Measurements from ENCODE around the gene CRYBG1. TPM values are rescaled to one million over a fixed set of nuclear protein-coding genes. Genes with fewer than 3 reads are reported as not detected.
A peak's percentile ranks its signal among the peaks of the same experiment; 100 is the strongest.
"Not testable (repeated sequence)": the region's sequence is repeated elsewhere in the genome, so short reads cannot be mapped to it uniquely, and the experiment has no call there.

Gene CRYBG1
- total RNA-seq, 2 experiments from 2014 or later, result 20.8 to 21.1 TPM

GRCh38 chr6:106574741-106575458 is 214.4 kb downstream of the CRYBG1 start:
- Mint-ChIP-seq H3K9me3 (no peaks in the 10 kb centered on the region), H3K27ac (peak overlapping the region; percentile 44), H3K36me3 (ENCODE audit: low read depth) (no peaks in the 10 kb centered on the region), H3K4me1 (ENCODE audit: low read depth) (peaks cover 5% of the 10 kb centered on the region), H3K4me3 (no peak overlapping the region), H3K27me3 (no peaks in the 10 kb centered on the region)
- DNase-seq (no peak), ATAC-seq (no peak)
- intact Hi-C loops (cut with micrococcal nuclease), result no loop called here
- ChIA-PET POLR2A (no interaction called here), CTCF (interaction anchor here (1.9 kb wide), 1 partner anchor 9 kb away, joined by 6 read pairs; no protein-coding TSS in a partner anchor)
- TF ChIP-seq CTCF (IDR thresholded peaks at IDR 0.05), result no peak

- no peaks in the 10 kb centered on the region for H3K9me3 Mint-ChIP-seq
- ChIA-PET POLR2A (interaction anchor here (1.1 kb wide), 1 partner anchor 15 kb away, joined by 3 read pairs; no protein-coding TSS in a partner anchor), CTCF (interaction anchor here (1.3 kb wide), 1 partner anchor 121 kb away, joined by 3 read pairs; no protein-coding TSS in a partner anchor)
- ATAC-seq (no peak), DNase-seq (no peak)
- peaks cover 5% of the 10 kb centered on the region for H3K4me1 Mint-ChIP-seq (ENCODE audit: low read depth)
- H3K36me3 Mint-ChIP-seq (ENCODE audit: low read depth), result peaks cover 7% of the 10 kb centered on the region
- no peak for TF ChIP-seq CTCF (IDR thresholded peaks at IDR 0.05)
- H3K4me3 Mint-ChIP-seq, result no peak overlapping the region
- no peak overlapping the region for H3K27ac Mint-ChIP-seq
- no peaks in the 10 kb centered on the region for H3K27me3 Mint-ChIP-seq
- intact Hi-C loops (cut with micrococcal nuclease), result no loop called here
These were observed 218.8 kb downstream of the CRYBG1 start for GRCh38 chr6:106579281-106579680.

- no peaks in the 10 kb centered on the region for H3K4me1 Mint-ChIP-seq (ENCODE audit: low read depth)
- H3K27me3 Mint-ChIP-seq, result no peaks in the 10 kb centered on the region
- no peak overlapping the region for H3K4me3 Mint-ChIP-seq
- TF ChIP-seq CTCF (IDR thresholded peaks at IDR 0.05), result no peak
- DNase-seq (no peak), ATAC-seq (no peak)
- peaks cover 7% of the 10 kb centered on the region for H3K36me3 Mint-ChIP-seq (ENCODE audit: low read depth)
- POLR2A ChIA-PET, result no interaction called here
- intact Hi-C loops (cut with micrococcal nuclease), result no loop called here
- H3K9me3 Mint-ChIP-seq, result no peaks in the 10 kb centered on the region
- CTCF ChIA-PET, result interaction anchor here (0.7 to 1.6 kb wide), 4 partner anchors 9 to 242 kb away, joined by 3 to 4 read pairs (median 3); no protein-coding TSS in a partner anchor
- no peak overlapping the region for H3K27ac Mint-ChIP-seq
These were observed 221.0 kb downstream of the CRYBG1 start for GRCh38 chr6:106581468-106581867.

- H3K27ac Mint-ChIP-seq, result no peak overlapping the region
- POLR2A ChIA-PET, result no interaction called here
- ATAC-seq (no peak), DNase-seq (no peak)
- no peak overlapping the region for H3K4me3 Mint-ChIP-seq
- peaks cover 8% of the 10 kb centered on the region for H3K36me3 Mint-ChIP-seq (ENCODE audit: low read depth)
- CTCF ChIA-PET, result no interaction called here
- no peaks in the 10 kb centered on the region for H3K4me1 Mint-ChIP-seq (ENCODE audit: low read depth)
- TF ChIP-seq CTCF (IDR thresholded peaks at IDR 0.05), result no peak
- intact Hi-C loops (cut with micrococcal nuclease), result no loop called here
- H3K9me3 Mint-ChIP-seq, result no peaks in the 10 kb centered on the region
- no peaks in the 10 kb centered on the region for H3K27me3 Mint-ChIP-seq
These were observed 226.4 kb downstream of the CRYBG1 start for GRCh38 chr6:106586815-106587415.

- intact Hi-C loops (cut with micrococcal nuclease); H3K4me3 Mint-ChIP-seq; H3K27me3 Mint-ChIP-seq; H3K27ac Mint-ChIP-seq; POLR2A ChIA-PET; H3K36me3 Mint-ChIP-seq (ENCODE audit: low read depth); H3K4me1 Mint-ChIP-seq (ENCODE audit: low read depth); H3K9me3 Mint-ChIP-seq; ATAC-seq; DNase-seq: not testable (repeated sequence)
- CTCF ChIA-PET, result interaction anchor here (1.1 kb wide), 1 partner anchor 391 kb away, joined by 3 read pairs; no protein-coding TSS in a partner anchor
These were observed 228.4 kb downstream of the CRYBG1 start for GRCh38 chr6:106588937-106589336.

Data from activated CD8-positive, alpha-beta T cell treated with anti-CD3 and anti-CD28 coated beads for 36 hours (primary cell).